GM12801 (cell line): ENCODE data around the gene GRHL1.

Source experiments
- CTCF ChIP-seq: IDR thresholded peaks from one replicate; pipeline ENCODE4 v1.5.1; 2011; ENCODE audit warnings: control low read depth; ENCODE audit not compliant: insufficient read length; ENCODE audit errors: extremely low read depth

Gene GRHL1

GRCh38 chr2:9914384-9915065, 37.0 kb upstream of the GRHL1 start:
- no peak for TF ChIP-seq CTCF

GRCh38 chr2:9918275-9918674, 33.2 kb upstream of the GRHL1 start:
- no peak for TF ChIP-seq CTCF

DNA sequence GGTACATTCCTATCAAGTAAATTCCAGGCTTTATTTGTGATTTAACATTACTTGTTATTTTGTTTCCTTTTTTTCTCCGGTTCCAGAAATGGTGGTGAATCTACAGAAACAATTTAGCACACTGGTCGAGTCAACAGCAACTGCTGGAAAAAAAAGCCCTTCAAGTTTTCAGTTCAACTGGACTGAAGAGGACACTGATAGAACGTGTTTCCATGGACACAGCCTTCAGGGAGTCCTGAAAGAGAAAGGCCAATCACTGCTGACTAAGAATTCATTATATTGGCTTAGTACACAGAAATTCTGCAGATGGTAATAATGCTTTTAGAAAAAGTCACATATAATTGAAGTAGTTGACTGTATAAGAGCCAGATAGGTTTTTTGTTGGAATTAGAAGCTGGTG, 32.0 kb upstream of the GRHL1 start:
- TF ChIP-seq CTCF, result no peak

DNA sequence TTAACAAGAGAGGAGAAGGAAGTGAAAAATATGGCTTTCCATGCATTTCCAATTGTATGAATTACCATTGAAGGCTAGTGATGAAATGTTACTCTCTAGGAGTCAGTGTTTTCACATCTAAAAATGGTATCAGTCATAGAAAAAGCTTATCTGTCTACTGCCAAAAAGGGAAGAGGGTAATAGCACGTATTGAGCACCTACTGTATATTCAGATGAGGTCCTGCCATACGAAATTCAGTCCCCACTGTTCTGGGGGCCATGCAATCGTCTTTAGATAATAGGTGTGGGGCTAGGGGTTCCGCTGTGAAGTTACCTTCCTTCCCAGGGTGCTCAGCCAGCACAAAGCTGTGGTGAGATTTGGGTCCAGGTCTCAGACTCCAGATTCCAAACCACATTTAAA, 14.2 kb upstream of the GRHL1 start:
- no peak for TF ChIP-seq CTCF

GRCh38 chr2:9937968-9938367, 13.5 kb upstream of the GRHL1 start:
- TF ChIP-seq CTCF, result no peak

- no peak for TF ChIP-seq CTCF
Measured at GRCh38 chr2:9939587-9940485, 11.7 kb upstream of the GRHL1 start.

DNA sequence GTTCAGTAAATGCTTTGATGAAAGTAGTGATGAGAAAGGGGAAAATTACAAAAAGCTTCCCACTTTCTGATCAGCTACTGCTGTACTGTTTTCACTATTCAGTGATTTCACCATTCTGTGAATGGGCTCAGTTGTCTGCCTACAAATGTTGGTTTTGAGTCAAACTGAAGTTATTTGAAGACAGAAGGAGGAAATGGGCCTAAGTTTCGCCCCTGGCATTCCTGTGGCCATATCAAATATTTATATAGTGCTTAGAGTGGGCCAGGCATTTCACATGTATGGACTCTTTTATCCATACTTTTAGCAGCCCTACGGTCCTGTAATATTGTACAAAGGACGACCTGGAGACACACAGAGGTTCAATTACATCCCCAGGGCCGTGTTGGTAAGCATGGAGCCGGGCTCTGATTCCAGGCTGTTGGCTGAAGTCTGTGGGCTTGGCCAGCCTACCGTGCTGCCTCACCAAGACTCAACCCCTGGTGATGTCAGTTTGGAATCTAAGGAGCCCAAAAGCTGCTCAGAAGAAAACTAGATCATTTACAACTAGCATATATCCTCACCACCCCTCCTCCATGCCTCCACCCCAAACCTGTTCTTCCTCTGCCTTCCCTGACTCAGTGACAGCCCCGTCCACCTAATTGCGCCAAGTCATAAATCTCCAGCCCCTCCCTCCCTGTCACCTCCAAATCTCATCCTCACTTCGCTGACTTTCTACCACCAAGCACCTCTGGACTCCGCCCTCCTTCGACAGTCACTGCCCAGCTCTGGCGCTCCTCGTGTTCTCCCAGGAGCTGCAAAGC, 10.1 kb upstream of the GRHL1 start:
- no peak for TF ChIP-seq CTCF
